Epithelial cell of esophagus (primary cell): ENCODE data around the gene PFDN5.
"Not testable (repeated sequence)": the region's sequence is repeated elsewhere in the genome, so short reads cannot be mapped to it uniquely, and the experiment has no call there.

Experiments
- DNase-seq: peaks from one replicate; pipeline ENCODE4 v3.0.0; 2010; ENCODE audit warnings: low read depth
- H3K4me3 ChIP-seq: 2 replicates; pipeline ENCODE4 v1.5.1; 2011; ENCODE audit warnings: mild to moderate bottlenecking, low read length, control low read depth
- CTCF ChIP-seq: IDR thresholded peaks from 2 replicates; pipeline ENCODE4 v1.5.1; 2011; ENCODE audit warnings: low read depth, mild to moderate bottlenecking, low read length, control low read depth, inconsistent platforms; ENCODE audit not compliant: insufficient read depth; ENCODE audit errors: missing control alignments

PFDN5 gene

GRCh38 chr12:53328043-53328435 lies 32.7 kb downstream of the PFDN5 start:
- H3K4me3 ChIP-seq, result no peak overlapping the region
- TF ChIP-seq CTCF, result no peak
- no peak for DNase-seq

- no peak for DNase-seq
- H3K4me3 ChIP-seq, result no peak overlapping the region
- no peak for TF ChIP-seq CTCF
These were observed 35.3 kb downstream of the PFDN5 start for GRCh38 chr12:53330671-53331070.

GRCh38 chr12:53332339-53332738 lies 37.0 kb downstream of the PFDN5 start:
- DNase-seq, H3K4me3 ChIP-seq: not testable (repeated sequence)

- H3K4me3 ChIP-seq, result no peak overlapping the region
- DNase-seq, result no peak
- TF ChIP-seq CTCF, result no peak
These were observed 37.4 kb downstream of the PFDN5 start for GRCh38 chr12:53332744-53333143.

GRCh38 chr12:53333289-53333688 lies 37.9 kb downstream of the PFDN5 start:
- TF ChIP-seq CTCF, result no peak
- H3K4me3 ChIP-seq, result no peak overlapping the region
- no peak for DNase-seq

- TF ChIP-seq CTCF, result no peak
- no peak overlapping the region for H3K4me3 ChIP-seq
- DNase-seq, result no peak
These were observed 38.5 kb downstream of the PFDN5 start for GRCh38 chr12:53333845-53334244.

GRCh38 chr12:53334822-53335221 lies 39.5 kb downstream of the PFDN5 start:
- no peak for DNase-seq

More at GRCh38 chr12:53334822-53335221, 39.5 kb downstream of the PFDN5 start:
- no peak for TF ChIP-seq CTCF
- no peak overlapping the region for H3K4me3 ChIP-seq
